ENCODE data around the gene EXTL2. TPM values are rescaled to one million over a fixed set of nuclear protein-coding genes. Genes with fewer than 3 reads are reported as not detected.

EXTL2 gene
- polyA plus RNA-seq, 1 donor (not counting 4 experiments of a cell fraction or from before 2014, with no cell fraction given) = 20.2 TPM

DNA sequence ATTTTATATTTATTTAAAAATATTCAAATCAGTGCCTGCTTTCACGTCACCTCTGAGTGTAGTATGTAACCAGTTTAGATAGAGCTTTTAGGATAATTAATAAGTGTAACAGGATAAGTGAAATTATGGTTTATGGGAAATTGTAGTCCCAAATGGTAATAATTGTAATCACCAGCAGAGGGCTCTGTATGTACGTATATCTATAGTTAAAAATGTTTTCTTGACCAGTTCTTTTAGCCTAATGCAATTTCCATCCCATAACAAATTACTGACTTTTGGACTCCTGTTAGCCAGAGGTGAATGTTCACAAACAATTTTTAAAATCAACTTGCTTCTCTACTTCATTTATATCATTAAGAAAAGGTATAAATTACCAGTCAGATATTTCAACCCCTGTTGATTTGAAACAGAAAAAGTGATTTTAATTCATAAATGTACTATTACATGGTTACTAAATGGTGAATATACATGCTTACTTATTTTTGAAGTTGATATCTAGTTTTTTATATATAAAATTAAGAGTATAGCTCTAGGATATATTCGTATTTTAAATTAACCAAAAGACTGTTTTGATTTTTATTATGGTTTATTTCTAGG is 26.6 kb upstream of the EXTL2 start:
- no peak for FAIRE-seq
- TF ChIP-seq EZH2 (IDR thresholded peaks at IDR 0.05; ENCODE audit: low read length) = no peak
- TF ChIP-seq, protein P1, sequence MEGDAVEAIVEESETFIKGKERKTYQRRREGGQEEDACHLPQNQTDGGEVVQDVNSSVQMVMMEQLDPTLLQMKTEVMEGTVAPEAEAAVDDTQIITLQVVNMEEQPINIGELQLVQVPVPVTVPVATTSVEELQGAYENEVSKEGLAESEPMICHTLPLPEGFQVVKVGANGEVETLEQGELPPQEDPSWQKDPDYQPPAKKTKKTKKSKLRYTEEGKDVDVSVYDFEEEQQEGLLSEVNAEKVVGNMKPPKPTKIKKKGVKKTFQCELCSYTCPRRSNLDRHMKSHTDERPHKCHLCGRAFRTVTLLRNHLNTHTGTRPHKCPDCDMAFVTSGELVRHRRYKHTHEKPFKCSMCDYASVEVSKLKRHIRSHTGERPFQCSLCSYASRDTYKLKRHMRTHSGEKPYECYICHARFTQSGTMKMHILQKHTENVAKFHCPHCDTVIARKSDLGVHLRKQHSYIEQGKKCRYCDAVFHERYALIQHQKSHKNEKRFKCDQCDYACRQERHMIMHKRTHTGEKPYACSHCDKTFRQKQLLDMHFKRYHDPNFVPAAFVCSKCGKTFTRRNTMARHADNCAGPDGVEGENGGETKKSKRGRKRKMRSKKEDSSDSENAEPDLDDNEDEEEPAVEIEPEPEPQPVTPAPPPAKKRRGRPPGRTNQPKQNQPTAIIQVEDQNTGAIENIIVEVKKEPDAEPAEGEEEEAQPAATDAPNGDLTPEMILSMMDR (optimal IDR thresholded peaks at IDR 0.05 in 1 of 3, IDR thresholded peaks at IDR 0.05 in 1 of 3, conservative IDR thresholded peaks at IDR 0.05 in 1 of 3; ENCODE audit: extremely low read depth in 1 of 3, insufficient read depth in 2 of 3, low read length in 3 of 3) = peak in 2 of 3 experiments; percentile 34 to 38
- Histone ChIP-seq H4K20me1 (ENCODE audit: control insufficient read depth, extremely low read depth, insufficient read depth, low read length) (no peaks in the 10 kb centered on the region), H2AFZ (ENCODE audit: control insufficient read depth, low read length) (no peak overlapping the region), H3K9me1 (ENCODE audit: control insufficient read depth, extremely low read depth, insufficient read depth, low read length) (no peaks in the 10 kb centered on the region), H3K4me1 (ENCODE audit: control insufficient read depth, extremely low read depth, insufficient read depth, low read length) (no peaks in the 10 kb centered on the region), H3K4me3 (ENCODE audit: control insufficient read depth in 2 of 3, extremely low read depth in 1 of 3, insufficient read depth in 2 of 3, low read depth in 1 of 3, low read length in 3 of 3) (no peak overlapping the region), H3K9me3 (ENCODE audit: control insufficient read depth, low read depth, low read length) (no peaks in the 10 kb centered on the region), H3K27me3 (ENCODE audit: control insufficient read depth, extremely low read depth, insufficient read depth, low read length) (no peaks in the 10 kb centered on the region), H3K27ac (ENCODE audit: control insufficient read depth, insufficient read depth, low read length) (no peak overlapping the region), H3K4me2 (ENCODE audit: control insufficient read depth, extremely low read depth, insufficient read depth, low read depth, low read length) (no peak overlapping the region), H3K9ac (ENCODE audit: control insufficient read depth, extremely low read depth, insufficient read depth, low read length) (no peak overlapping the region), H3K36me3 (ENCODE audit: control insufficient read depth in 2 of 2, extremely low read depth in 1 of 2, insufficient read depth in 2 of 2, low read length in 2 of 2) (peaks cover 8% of the 10 kb centered on the region in 2 experiments), H3K79me2 (ENCODE audit: control insufficient read depth, insufficient read depth, low read length) (no peaks in the 10 kb centered on the region)
- dilution Hi-C loops (cut with MboI; ENCODE audit: extremely low pct_ligation_motif_present, low sequenced_read_pairs) = no loop called here
- no peak for DNase-seq (ENCODE audit: low read depth, low spot score)

DNA sequence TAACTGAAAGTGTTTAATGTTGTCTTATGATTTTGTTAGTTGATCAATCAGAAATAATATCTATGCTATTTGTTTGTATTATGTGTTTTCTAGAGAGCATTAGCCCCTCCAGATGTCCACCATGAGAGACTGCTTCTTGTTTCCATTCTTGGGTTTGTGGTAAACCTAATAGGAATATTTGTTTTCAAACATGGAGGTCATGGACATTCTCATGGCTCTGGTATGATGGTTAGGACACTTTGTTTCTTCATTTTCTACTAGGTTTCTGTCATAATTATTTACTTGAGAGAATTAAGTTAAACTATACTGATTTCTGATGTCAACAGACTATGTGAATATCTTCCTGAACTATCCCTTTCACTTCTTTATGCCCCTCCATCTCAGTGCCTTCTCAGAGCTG is 17.4 kb upstream of the EXTL2 start:
- FAIRE-seq (no peak), DNase-seq (ENCODE audit: low read depth, low spot score) (no peak)
- Histone ChIP-seq H3K9me1 (ENCODE audit: control insufficient read depth, extremely low read depth, insufficient read depth, low read length) (no peaks in the 10 kb centered on the region), H3K79me2 (ENCODE audit: control insufficient read depth, insufficient read depth, low read length) (no peaks in the 10 kb centered on the region), H4K20me1 (ENCODE audit: control insufficient read depth, extremely low read depth, insufficient read depth, low read length) (no peaks in the 10 kb centered on the region), H3K9me3 (ENCODE audit: control insufficient read depth, low read depth, low read length) (no peaks in the 10 kb centered on the region), H3K4me3 (ENCODE audit: control insufficient read depth in 2 of 3, extremely low read depth in 1 of 3, insufficient read depth in 2 of 3, low read depth in 1 of 3, low read length in 3 of 3) (no peak overlapping the region), H2AFZ (ENCODE audit: control insufficient read depth, low read length) (no peak overlapping the region), H3K27me3 (ENCODE audit: control insufficient read depth, extremely low read depth, insufficient read depth, low read length) (no peaks in the 10 kb centered on the region), H3K4me1 (ENCODE audit: control insufficient read depth, extremely low read depth, insufficient read depth, low read length) (no peaks in the 10 kb centered on the region), H3K9ac (ENCODE audit: control insufficient read depth, extremely low read depth, insufficient read depth, low read length) (no peak overlapping the region), H3K4me2 (ENCODE audit: control insufficient read depth, extremely low read depth, insufficient read depth, low read depth, low read length) (no peak overlapping the region), H3K27ac (ENCODE audit: control insufficient read depth, insufficient read depth, low read length) (no peak overlapping the region), H3K36me3 (ENCODE audit: control insufficient read depth in 2 of 2, extremely low read depth in 1 of 2, insufficient read depth in 2 of 2, low read length in 2 of 2) (peaks cover 11 to 12% of the 10 kb centered on the region in 2 experiments)
- dilution Hi-C loops (cut with MboI; ENCODE audit: extremely low pct_ligation_motif_present, low sequenced_read_pairs) = no loop called here
- TF ChIP-seq, protein P1 (optimal IDR thresholded peaks at IDR 0.05 in 1 of 3, IDR thresholded peaks at IDR 0.05 in 1 of 3, conservative IDR thresholded peaks at IDR 0.05 in 1 of 3; ENCODE audit: extremely low read depth in 1 of 3, insufficient read depth in 2 of 3, low read length in 3 of 3) = no peak
- TF ChIP-seq EZH2 (IDR thresholded peaks at IDR 0.05; ENCODE audit: low read length) = no peak
